ENCODE data around the gene ATP10B.

The ATP10B gene

DNA sequence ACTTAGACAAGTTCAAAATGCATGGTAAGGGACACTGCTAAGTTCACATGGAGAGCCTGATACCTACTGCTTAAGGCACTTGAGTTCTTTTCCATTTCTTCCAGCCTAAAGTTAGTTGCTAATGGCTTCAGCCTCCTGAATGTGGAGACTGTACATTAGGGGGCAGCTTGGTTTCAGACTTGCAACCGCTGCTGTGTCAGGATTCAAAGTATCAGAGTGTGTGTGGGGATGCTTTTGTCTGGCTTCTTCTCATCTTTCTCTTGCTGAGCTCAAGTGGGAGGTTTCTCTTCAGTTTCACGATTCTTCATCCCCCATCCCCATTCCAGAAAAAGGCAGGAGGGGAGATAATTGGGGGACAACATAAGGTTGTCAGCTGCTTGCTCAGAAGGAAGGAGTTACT is 49.4 kb downstream of the ATP10B start:
- no peak for DNase-seq (ENCODE audit: insufficient read length)
- FAIRE-seq: no peak
- no peak for TF ChIP-seq POLR2A (IDR thresholded peaks at IDR 0.05; ENCODE audit: low read depth, low read length)
- no peak for TF ChIP-seq POLR2AphosphoS5 (IDR thresholded peaks at IDR 0.05; ENCODE audit: low read depth, low read length)

DNA sequence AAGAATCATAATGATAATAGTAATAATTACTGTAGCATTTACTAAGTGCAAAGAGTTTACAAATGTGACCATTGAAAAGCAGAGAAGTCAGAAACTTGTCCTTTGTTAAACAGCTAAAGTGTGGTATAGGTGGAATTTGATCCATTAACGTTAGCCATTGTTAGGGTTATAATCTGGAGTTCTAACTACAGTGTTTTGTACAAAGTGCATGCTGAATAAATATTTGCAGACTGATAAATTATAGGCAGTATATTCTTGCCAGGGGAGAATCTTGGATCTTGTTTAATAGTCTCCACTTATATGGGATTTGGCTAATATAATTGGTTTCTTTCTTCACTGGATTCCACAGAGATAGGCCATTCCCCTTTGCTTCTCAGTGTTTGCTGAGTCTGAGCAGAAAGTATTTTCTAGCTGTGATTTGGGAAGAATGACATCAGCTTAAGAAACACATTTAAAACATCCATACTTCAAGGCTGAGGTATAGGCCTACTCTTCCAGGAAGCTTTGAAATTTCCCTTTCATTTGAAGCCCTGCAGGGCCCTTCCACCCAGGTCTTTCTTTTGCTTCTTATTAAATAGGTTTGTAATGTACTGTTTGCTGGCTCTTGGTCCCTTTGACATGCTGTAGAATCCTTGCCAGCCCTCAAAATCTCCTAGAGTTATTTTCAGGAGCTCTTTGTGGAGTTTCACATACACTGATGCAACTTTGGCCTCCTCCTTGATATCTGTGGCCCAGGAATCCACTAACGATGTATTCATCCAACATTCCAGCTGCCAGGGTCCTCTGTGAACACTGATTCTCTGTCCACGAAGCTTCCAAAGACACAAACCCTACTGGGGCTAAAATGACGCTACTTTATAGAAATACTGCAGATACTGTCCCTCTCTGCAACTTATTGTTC is 51.4 kb downstream of the ATP10B start:
- TF ChIP-seq POLR2A (IDR thresholded peaks at IDR 0.05; ENCODE audit: low read depth, low read length) (no peak), TAF1 (IDR thresholded peaks at IDR 0.05; ENCODE audit: borderline replicate concordance, low read depth, low read length) (no peak), POLR2AphosphoS5 (IDR thresholded peaks at IDR 0.05; ENCODE audit: low read depth, low read length) (no peak)
- no peak for FAIRE-seq
- DNase-seq (ENCODE audit: insufficient read length): no peak

DNA sequence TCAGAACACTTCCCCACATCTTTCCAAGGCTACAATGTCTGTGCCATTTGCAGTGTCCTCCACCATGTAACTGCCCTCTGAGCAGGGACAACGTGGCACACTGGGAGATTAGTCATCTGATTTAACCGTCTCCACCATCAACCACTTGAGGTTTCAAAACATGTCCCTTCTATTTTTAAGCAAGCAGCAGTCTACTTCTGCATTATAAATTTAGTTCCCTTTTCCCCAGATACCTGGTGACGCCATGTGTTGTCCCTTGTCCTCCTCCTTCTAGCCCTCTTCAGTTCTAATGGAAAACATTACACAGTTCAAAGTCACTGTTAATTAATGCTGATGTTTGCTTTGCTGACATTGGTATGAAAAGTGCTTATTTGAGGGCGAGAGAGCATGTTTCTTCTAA is 52.8 kb downstream of the ATP10B start:
- no peak for DNase-seq (ENCODE audit: insufficient read length)
- TF ChIP-seq POLR2A (IDR thresholded peaks at IDR 0.05; ENCODE audit: low read depth, low read length) (no peak), TAF1 (IDR thresholded peaks at IDR 0.05; ENCODE audit: borderline replicate concordance, low read depth, low read length) (no peak), POLR2AphosphoS5 (IDR thresholded peaks at IDR 0.05; ENCODE audit: low read depth, low read length) (no peak)
- no peak for FAIRE-seq

DNA sequence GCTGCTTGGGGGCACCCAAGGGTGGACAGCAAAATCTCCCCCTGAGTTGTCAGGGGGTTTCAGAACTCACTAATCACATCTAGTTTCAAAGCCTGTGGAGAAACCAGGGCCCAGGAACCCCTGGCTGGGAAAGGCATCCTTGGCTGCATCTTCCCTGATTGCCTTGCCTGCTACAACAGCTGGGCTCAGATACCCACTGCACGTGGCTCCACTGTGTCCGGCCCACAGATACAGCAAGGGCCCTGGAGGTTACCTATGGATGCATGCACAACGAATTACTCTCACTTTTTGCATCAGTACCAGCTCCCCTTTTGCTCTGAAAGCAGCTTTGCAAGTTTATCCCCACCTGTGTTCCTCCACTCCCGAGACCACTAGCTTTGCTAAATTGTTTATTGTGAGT is 55.0 kb downstream of the ATP10B start:
- no peak for FAIRE-seq
- TF ChIP-seq POLR2A (IDR thresholded peaks at IDR 0.05; ENCODE audit: low read depth, low read length) (no peak), TAF1 (IDR thresholded peaks at IDR 0.05; ENCODE audit: borderline replicate concordance, low read depth, low read length) (no peak), POLR2AphosphoS5 (IDR thresholded peaks at IDR 0.05; ENCODE audit: low read depth, low read length) (no peak)
- no peak for DNase-seq (ENCODE audit: insufficient read length)

DNA sequence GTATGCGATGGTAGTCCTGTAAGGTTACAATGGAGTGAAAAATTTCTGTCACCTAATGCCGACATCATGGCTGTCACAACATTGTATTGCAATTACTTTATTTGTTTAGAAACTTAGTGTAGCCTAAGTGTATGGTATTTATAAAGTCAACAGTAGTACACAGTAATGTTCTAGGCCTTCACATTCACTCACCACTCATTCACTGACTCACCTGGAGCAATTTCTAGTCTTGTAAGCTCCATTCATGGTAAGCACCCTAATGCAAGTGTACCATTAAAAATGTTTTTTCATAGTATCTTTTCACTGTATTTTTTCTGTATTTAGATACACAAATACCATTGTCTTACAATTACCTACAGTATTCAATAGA is 58.5 kb downstream of the ATP10B start:
- DNase-seq (ENCODE audit: insufficient read length): no peak
- TF ChIP-seq POLR2AphosphoS5 (IDR thresholded peaks at IDR 0.05; ENCODE audit: low read depth, low read length): no peak
- no peak for TF ChIP-seq POLR2A (IDR thresholded peaks at IDR 0.05; ENCODE audit: low read depth, low read length)
- no peak for TF ChIP-seq TAF1 (IDR thresholded peaks at IDR 0.05; ENCODE audit: borderline replicate concordance, low read depth, low read length)
- no peak for FAIRE-seq

DNA sequence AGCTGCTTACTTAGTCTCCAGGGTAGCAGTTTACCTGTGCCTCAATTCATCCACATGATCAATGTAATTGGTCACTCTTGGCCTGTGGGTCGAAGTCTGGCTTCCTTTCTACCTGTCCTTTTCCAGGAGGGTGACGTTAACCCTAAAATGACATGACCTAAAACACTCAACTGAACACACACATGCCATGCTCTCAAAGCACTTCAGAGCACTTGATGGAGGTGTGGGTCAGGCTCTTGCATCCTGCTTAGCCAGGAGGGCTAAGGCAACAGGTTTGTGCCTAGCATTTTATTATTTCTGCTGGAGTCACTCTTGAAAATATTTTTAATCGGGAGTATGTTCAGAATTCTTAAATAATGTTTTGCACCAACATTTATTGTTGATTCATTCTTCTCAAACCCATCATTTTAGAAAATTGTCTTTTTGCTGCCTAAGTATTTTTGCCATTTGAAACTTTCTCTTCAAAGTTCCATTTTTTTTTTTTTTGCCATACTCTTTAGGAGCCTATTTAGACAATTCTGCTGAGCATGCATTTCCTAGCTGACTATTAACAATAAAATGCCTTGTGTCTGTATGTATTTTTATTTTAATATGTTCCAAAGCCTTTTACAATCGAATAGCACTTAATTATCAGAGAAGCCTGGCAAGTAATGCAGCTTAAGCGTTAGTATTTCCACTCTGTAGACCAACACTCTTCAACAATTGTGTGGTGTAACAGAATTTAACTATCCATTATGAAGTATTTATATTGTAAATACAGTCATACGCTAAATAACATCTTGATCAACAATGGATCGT is 59.1 kb downstream of the ATP10B start:
- no peak for FAIRE-seq
- no peak for DNase-seq (ENCODE audit: insufficient read length)
- TF ChIP-seq POLR2AphosphoS5 (IDR thresholded peaks at IDR 0.05; ENCODE audit: low read depth, low read length): no peak

DNA sequence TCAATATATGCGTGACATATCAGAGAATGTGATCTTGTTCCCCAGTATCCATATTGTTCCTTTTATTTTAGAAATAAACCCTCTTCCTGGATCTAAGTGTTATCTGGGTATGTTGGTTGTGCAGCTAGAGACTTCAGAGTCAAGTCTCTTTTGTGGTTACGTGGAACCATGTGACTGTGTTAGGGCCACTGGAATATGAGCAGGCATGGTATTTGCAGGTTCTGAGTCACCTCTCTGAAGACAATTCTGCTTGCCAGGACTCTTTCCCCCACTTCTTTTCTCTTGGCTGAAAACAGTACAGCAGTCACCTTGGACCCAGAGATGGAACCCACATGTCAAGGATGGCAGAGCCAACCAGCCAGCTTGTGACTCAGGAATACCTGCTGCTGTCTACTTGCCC is 59.7 kb downstream of the ATP10B start:
- TF ChIP-seq POLR2AphosphoS5 (IDR thresholded peaks at IDR 0.05; ENCODE audit: low read depth, low read length) (no peak), POLR2A (IDR thresholded peaks at IDR 0.05; ENCODE audit: low read depth, low read length) (no peak), TAF1 (IDR thresholded peaks at IDR 0.05; ENCODE audit: borderline replicate concordance, low read depth, low read length) (no peak)
- DNase-seq (ENCODE audit: insufficient read length): no peak
- FAIRE-seq: no peak

DNA sequence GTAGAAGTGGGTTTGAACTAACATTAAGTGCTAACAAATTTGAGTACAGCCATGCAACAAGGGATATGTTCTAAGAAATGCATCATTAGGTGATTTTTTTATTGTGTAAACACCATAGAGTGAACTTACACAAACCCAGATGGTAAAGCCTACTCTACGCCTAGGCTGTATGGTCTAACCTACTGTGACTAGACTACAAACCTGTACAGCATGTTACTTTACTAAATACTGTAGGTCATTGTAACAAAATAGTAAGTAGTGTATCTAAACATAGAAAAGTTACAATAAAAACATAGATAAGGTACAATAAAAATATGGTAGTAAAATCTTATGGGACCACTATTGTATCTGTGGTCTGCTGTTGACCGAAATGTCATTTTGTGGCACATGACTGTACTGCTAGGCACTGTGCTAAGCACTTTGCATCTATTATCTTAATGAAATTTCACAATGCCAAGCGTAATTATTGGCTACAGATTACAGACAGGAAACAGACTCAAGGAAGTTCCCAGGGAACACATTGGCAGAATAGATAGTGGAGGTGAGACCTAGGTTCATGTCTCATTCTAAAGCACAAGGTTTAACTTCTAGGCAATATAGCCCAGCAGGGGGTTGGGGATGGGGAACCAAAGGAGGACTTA is 62.7 kb downstream of the ATP10B start:
- FAIRE-seq (no peak), DNase-seq (ENCODE audit: insufficient read length) (no peak)
- TF ChIP-seq POLR2A (IDR thresholded peaks at IDR 0.05; ENCODE audit: low read depth, low read length): no peak
- TF ChIP-seq TAF1 (IDR thresholded peaks at IDR 0.05; ENCODE audit: borderline replicate concordance, low read depth, low read length): no peak
- no peak for TF ChIP-seq POLR2AphosphoS5 (IDR thresholded peaks at IDR 0.05; ENCODE audit: low read depth, low read length)

DNA sequence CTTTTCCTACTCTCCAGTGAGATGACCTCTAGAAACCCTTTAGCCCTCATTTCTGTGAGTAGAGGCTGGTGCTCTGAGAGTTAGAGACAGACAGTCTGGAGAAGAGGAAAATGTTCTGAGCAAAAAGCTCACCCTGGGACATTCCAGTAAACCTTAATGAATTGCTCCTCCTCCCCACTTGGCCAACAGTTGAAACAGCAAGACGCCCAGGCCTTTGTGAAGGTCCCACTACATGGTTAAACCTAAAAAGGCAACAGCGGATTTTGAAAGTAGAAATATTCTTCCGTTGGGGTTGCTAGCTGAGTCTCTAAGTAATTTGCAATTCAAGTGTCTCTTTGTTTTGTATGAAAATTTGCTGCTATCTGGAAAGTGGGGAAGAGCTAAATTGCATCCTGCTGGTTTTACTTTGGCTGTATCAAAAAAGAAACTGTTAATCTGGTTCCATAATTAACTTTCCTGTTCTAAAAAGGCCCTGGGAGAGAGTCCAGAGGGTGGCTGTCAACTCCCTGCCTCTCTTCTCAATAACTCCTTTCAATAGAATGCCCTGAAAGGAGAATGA is 63.8 kb downstream of the ATP10B start:
- DNase-seq (ENCODE audit: insufficient read length) (no peak), FAIRE-seq (no peak)
- TF ChIP-seq POLR2AphosphoS5 (IDR thresholded peaks at IDR 0.05; ENCODE audit: low read depth, low read length): no peak
- TF ChIP-seq POLR2A (IDR thresholded peaks at IDR 0.05; ENCODE audit: low read depth, low read length): no peak
- no peak for TF ChIP-seq TAF1 (IDR thresholded peaks at IDR 0.05; ENCODE audit: borderline replicate concordance, low read depth, low read length)

DNA sequence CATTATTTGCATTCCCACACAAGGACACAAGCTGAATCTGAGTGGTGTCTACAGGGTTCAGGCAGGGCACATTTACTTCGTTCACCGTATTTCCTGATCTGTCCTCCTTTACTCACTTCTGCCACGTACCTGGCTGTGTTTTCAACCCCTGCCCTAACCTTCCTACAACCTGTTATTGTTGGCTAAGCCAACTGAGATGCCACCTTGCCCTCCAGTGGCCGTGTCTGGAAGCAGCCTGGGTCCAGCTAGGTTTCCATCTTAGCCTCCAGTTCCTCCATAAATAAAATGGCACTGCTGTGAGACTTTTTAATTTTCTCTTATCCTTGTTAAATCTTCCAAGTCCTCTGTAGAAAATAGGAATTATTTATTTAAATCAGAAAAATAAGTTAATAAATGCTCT is 64.8 kb downstream of the ATP10B start:
- DNase-seq (ENCODE audit: insufficient read length) (no peak), FAIRE-seq (peak; percentile 60)
- TF ChIP-seq POLR2AphosphoS5 (IDR thresholded peaks at IDR 0.05; ENCODE audit: low read depth, low read length): no peak
- no peak for TF ChIP-seq TAF1 (IDR thresholded peaks at IDR 0.05; ENCODE audit: borderline replicate concordance, low read depth, low read length)
- TF ChIP-seq POLR2A (IDR thresholded peaks at IDR 0.05; ENCODE audit: low read depth, low read length): no peak

DNA sequence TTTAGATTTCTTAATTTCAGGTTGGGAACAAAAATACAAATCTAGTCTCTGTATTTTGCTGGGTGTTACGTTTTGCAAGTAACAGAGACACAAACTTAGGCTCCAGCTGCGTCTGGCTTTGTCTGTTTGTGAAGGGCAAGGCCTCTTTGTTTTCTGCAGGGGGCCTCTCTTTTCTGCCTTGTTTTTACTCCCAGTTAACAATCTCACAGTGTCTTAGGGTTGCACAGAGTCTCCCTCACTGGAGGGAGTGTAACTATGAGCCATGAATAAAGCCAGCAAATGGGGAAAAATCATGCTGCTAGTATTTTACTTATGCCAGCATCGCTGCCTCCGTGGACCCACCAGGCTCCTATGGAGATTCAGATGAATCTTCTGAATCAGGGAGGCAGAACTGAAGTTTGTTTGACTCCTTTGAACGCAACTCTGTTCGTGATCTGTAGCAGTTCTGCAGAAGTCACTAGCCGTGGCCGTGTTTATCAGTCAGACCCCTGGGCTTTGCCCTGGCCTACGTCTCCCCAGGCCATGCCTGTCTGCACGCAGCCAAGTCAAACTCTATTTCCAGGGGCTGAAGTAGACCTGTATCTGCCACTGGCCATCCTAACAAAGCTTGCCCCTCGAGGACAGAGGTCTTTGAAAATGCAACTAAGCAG is 77.2 kb downstream of the ATP10B start:
- DNase-seq (ENCODE audit: insufficient read length): no peak
- no peak for FAIRE-seq
- no peak for TF ChIP-seq TAF1 (IDR thresholded peaks at IDR 0.05; ENCODE audit: borderline replicate concordance, low read depth, low read length)
- no peak for TF ChIP-seq POLR2A (IDR thresholded peaks at IDR 0.05; ENCODE audit: low read depth, low read length)
- no peak for TF ChIP-seq POLR2AphosphoS5 (IDR thresholded peaks at IDR 0.05; ENCODE audit: low read depth, low read length)

All from GM12892 (cell line).